Tibial nerve (tissue), 4 donors: Measurements from ENCODE around the gene WNT6. TPM values are rescaled to one million over a fixed set of nuclear protein-coding genes. Genes with fewer than 3 reads are reported as not detected.
A peak's percentile ranks its signal among the peaks of the same experiment; 100 is the strongest.

Source experiments
- DNase-seq, 2 donors: peaks; one replicate each; pipeline ENCODE4 v3.0.0-alpha.2; 2019; ENCODE audit warnings: low spot score in 2 of 2
- H3K27ac ChIP-seq, 4 donors: fragments of 200-600 bp; sonication (generic) in 3 of 4; one replicate each; pipeline ENCODE4 v1.5.1; 2017 to 2019; ENCODE audit warnings: mild to moderate bottlenecking in 1 of 4
- H3K27me3 ChIP-seq, 2 donors: fragments of 200-600 bp; sonication (generic) in 1 of 2; one replicate each; pipeline versions ENCODE4 v1.5.1 to v1.6.0; 2017 to 2019
- H3K36me3 ChIP-seq, 3 donors: fragments of 200-600 bp; sonication (generic); one replicate each; pipeline ENCODE4 v1.5.1; 2018 to 2019
- H3K4me1 ChIP-seq, 4 donors: fragments of 200-600 bp; sonication (generic) in 3 of 4; one replicate each; pipeline ENCODE4 v1.5.1; 2017 to 2019
- H3K4me3 ChIP-seq, 4 donors: fragments of 200-600 bp; sonication (generic) in 3 of 4; one replicate each; pipeline ENCODE4 v1.5.1; 2017 to 2019; ENCODE audit warnings: mild to moderate bottlenecking in 1 of 4, moderate library complexity in 1 of 4
- H3K9me3 ChIP-seq, 4 donors: fragments of 200-600 bp; sonication (generic) in 3 of 4; one replicate each; pipeline ENCODE4 v1.5.1; 2017 to 2019
- EP300 ChIP-seq, 2 donors: sonication (generic); formaldehyde crosslinking; IDR thresholded peaks; one replicate each; pipeline ENCODE4 v1.6.1; 2017; ENCODE audit warnings: antibody characterized with exemption in 2 of 2, mild to moderate bottlenecking in 1 of 2
- POLR2A ChIP-seq, 2 donors: fragments of 450-650 bp; IDR thresholded peaks; one replicate each; pipeline ENCODE4 v1.6.1; 2017; ENCODE audit warnings: antibody characterized with exemption in 2 of 2, mild to moderate bottlenecking in 2 of 2, moderate library complexity in 2 of 2
- WGBS, 2 donors: methylation state at CpG; one replicate each; pipeline ENCODE4 v1.1.5; 2018; 5-methylcytosine and 5-hydroxymethylcytosine counted together
- total RNA-seq, 4 donors: library from RNA; depleted of rRNA; stranded (reverse); fragments of >200 nt; gene quantifications; one replicate each; pipeline ENCODE4 v1.1.0, GENCODE V29; 2016
- TF ChIP-seq, protein P1 (sequence below), 5 experiments: fragments of 200-600 bp in 3 of 5; fragments of 450-650 bp in 2 of 5; sonication (generic) in 3 of 5; IDR thresholded peaks; one replicate each; pipeline ENCODE4 v1.5.1; 2016 to 2019; ENCODE audit warnings: antibody characterized with exemption in 5 of 5, mild to moderate bottlenecking in 3 of 5, moderate library complexity in 2 of 5

The WNT6 gene
- total RNA-seq, 4 donors from 2014 or later, result 26.1 to 81.5 (median 48.2) TPM

DNA sequence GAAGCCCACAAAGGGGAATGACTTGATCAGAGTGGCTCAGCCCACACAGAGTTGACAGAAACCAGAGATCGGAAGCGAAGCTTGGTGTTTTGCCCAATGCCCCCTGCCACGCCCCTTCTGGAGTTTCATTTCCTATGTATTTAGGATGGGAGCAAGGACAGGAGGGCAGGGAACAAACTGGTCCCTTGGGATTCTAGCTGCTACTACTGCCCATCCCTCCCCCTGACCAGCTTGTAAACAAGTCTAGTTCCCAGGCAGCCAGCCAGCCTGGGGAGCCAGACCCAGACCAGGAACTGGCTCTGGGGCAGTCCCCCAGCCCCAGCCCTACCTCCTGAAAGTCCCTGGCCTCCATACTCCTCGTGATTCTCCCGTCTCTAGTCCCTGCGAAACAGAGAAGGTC, 8.3 kb downstream of the WNT6 start:
- Histone ChIP-seq H3K27me3 (peaks cover 0 to 32% of the 10 kb centered on the region in 2 donors), H3K4me3 (no peak overlapping the region), H3K4me1 (peaks cover 0 to 77% (median 23%) of the 10 kb centered on the region in 4 donors), H3K27ac (peak overlapping the region in 3 of 4 donors; percentile 40 to 61 (median 61)), H3K36me3 (peaks cover 0 to 4% (median 0%) of the 10 kb centered on the region in 3 donors), H3K9me3 (no peaks in the 10 kb centered on the region)
- DNase-seq, result no peak
- 25 to 32% methylated on average over 6 of the region's 6 CpGs for WGBS, 2 donors
- TF ChIP-seq, protein P1, sequence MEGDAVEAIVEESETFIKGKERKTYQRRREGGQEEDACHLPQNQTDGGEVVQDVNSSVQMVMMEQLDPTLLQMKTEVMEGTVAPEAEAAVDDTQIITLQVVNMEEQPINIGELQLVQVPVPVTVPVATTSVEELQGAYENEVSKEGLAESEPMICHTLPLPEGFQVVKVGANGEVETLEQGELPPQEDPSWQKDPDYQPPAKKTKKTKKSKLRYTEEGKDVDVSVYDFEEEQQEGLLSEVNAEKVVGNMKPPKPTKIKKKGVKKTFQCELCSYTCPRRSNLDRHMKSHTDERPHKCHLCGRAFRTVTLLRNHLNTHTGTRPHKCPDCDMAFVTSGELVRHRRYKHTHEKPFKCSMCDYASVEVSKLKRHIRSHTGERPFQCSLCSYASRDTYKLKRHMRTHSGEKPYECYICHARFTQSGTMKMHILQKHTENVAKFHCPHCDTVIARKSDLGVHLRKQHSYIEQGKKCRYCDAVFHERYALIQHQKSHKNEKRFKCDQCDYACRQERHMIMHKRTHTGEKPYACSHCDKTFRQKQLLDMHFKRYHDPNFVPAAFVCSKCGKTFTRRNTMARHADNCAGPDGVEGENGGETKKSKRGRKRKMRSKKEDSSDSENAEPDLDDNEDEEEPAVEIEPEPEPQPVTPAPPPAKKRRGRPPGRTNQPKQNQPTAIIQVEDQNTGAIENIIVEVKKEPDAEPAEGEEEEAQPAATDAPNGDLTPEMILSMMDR (IDR thresholded peaks at IDR 0.05), result no peak
- TF ChIP-seq EP300 (IDR thresholded peaks at IDR 0.05), result peak in 1 of 2 donors; percentile 44

DNA sequence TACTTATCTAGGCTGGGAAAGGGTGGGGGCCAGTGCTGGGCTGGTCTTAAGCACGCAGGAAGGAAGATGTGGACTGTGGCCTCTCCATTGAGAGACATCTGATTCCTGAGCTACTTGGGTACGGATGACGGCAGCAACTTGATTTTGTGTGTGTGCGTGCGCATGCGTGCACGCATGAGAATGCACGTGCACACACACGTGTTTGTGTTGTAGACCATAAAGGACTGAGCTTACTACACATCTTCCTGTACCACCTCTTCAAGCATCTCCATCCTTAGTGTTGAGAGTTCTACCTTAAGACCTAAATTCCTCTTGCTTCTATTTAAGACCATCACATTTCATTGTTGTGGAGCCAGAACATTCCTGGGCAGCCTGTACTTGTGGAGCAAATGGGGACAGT, 9.5 kb downstream of the WNT6 start:
- Histone ChIP-seq H3K27ac (no peak overlapping the region), H3K4me3 (no peak overlapping the region), H3K36me3 (peaks cover 0 to 16% (median 0%) of the 10 kb centered on the region in 3 donors), H3K27me3 (peaks cover 0 to 41% of the 10 kb centered on the region in 2 donors), H3K4me1 (peaks cover 0 to 69% (median 22%) of the 10 kb centered on the region in 4 donors), H3K9me3 (no peaks in the 10 kb centered on the region)
- TF ChIP-seq EP300 (IDR thresholded peaks at IDR 0.05) (no peak), POLR2A (IDR thresholded peaks at IDR 0.05) (no peak)
- TF ChIP-seq, protein P1 (IDR thresholded peaks at IDR 0.05), result no peak
- 84 to 91% methylated on average over 9 of the region's 9 CpGs for WGBS, 2 donors
- no peak for DNase-seq

DNA sequence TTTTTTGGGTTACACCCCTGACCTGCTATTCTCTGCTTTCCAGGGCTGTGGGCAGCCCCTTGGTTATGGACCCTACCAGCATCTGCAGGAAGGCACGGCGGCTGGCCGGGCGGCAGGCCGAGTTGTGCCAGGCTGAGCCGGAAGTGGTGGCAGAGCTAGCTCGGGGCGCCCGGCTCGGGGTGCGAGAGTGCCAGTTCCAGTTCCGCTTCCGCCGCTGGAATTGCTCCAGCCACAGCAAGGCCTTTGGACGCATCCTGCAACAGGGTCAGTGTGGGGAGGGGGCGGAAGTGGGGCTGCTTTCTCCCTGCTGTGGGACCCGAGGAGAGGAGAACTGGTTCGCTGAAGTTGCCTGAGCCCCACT, 11.4 kb downstream of the WNT6 start:
- Histone ChIP-seq H3K4me1 (peaks cover 0 to 50% (median 14%) of the 10 kb centered on the region in 4 donors), H3K9me3 (no peaks in the 10 kb centered on the region), H3K27ac (no peak overlapping the region), H3K4me3 (peak overlapping the region in 2 of 4 donors; percentile 23 to 35), H3K36me3 (peaks cover 0 to 21% (median 0%) of the 10 kb centered on the region in 3 donors), H3K27me3 (peaks cover 0 to 46% of the 10 kb centered on the region in 2 donors)
- TF ChIP-seq EP300 (IDR thresholded peaks at IDR 0.05), result no peak
- TF ChIP-seq, protein P1 (IDR thresholded peaks at IDR 0.05), result no peak
- no peak for TF ChIP-seq POLR2A (IDR thresholded peaks at IDR 0.05)
- no peak for DNase-seq
- 16 to 38% methylated on average over 16 to 18 of the region's 18 CpGs for WGBS, 2 donors

DNA sequence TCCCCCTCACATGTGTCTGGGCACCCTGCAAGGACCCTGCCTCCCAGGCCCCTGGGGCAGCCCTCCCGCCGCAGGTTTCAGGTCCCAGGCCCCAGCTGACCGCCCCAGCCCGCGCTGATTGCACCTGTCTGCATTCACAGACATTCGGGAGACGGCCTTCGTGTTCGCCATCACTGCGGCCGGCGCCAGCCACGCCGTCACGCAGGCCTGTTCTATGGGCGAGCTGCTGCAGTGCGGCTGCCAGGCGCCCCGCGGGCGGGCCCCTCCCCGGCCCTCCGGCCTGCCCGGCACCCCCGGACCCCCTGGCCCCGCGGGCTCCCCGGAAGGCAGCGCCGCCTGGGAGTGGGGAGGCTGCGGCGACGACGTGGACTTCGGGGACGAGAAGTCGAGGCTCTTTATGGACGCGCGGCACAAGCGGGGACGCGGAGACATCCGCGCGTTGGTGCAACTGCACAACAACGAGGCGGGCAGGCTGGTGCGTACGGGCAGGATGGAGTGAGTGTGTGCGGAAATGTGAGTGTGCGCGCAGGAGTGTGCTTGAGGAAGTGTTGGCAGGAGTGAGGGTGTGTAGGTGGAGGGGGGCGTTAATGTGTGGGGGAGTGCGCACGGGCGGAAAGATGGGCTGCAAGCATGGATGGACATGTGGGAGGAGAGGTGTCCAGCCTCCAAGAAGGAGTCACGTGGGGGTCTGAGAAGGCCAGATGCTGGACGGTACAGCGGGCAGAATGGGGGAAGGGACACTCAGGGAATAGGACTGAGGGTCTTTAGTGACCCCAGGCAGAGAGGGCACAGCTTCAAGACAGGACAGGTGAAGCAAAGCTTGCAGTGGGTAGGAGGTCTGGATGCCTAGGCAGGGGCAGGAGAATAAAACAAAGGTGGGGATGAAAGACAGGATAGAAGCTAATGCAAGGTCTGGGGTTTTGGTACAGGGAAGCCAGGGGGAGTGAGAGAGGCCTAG, 12.0 kb downstream of the WNT6 start:
- no peaks in the 10 kb centered on the region for H3K9me3 ChIP-seq
- peak overlapping the region in 2 of 4 donors; percentile 23 to 35 for H3K4me3 ChIP-seq
- H3K27ac ChIP-seq, result no peak overlapping the region
- H3K36me3 ChIP-seq, result peaks cover 0 to 21% (median 0%) of the 10 kb centered on the region in 3 donors
- WGBS, 2 donors, result 41 to 43% methylated on average over 32 to 33 of the region's 60 CpGs
- TF ChIP-seq, protein P1 (IDR thresholded peaks at IDR 0.05), result no peak
- TF ChIP-seq POLR2A (IDR thresholded peaks at IDR 0.05), result no peak
- TF ChIP-seq EP300 (IDR thresholded peaks at IDR 0.05), result no peak
- peaks cover 0 to 46% of the 10 kb centered on the region in 2 donors for H3K27me3 ChIP-seq
- peaks cover 0 to 47% (median 11%) of the 10 kb centered on the region in 4 donors for H3K4me1 ChIP-seq
- no peak for DNase-seq
